Naive thymus-derived CD8-positive, alpha-beta T cell (primary cell): ENCODE results near the gene LRPPRC. TPM values are rescaled to one million over a fixed set of nuclear protein-coding genes. Genes with fewer than 3 reads are reported as not detected.
A peak's percentile ranks its signal among the peaks of the same experiment; 100 is the strongest.

Experiments
- ATAC-seq, 2 donors: fragments of 150-1000 bp; cut with Tn5 transposase in 1 of 2; sonication (Bioruptor Pico), chemical (Tn5 transposase) in 1 of 2; 1 replicate in 1 of 2; 2 replicates in 1 of 2; pipeline ENCODE4 v1.10.0; 2021; ENCODE audit warnings: mild to moderate bottlenecking in 2 of 2, moderate library complexity in 2 of 2
- POLR2A ChIA-PET: fragments of 350-600 bp; sonication (Branson Sonifier 250); formaldehyde crosslinking; loops from one replicate; lab custom pipeline; 2021; ENCODE audit warnings: antibody characterized with exemption; lab: Charles Lee
- DNase-seq, 10 donors: peaks; one replicate each; pipeline versions ENCODE4 v3.0.0 to v3.0.0-alpha.2; 2020 to 2022
- H3K27ac Mint-ChIP-seq, 10 donors: one replicate each; pipeline ENCODE4 v1.8.0; 2020 to 2022; ENCODE audit warnings: mild to moderate bottlenecking in 10 of 10, mixed read lengths in 10 of 10, moderate library complexity in 4 of 10, inconsistent platforms in 1 of 10
- H3K27me3 Mint-ChIP-seq, 5 donors: one replicate each; pipeline ENCODE4 v1.8.0; 2021 to 2022; ENCODE audit warnings: mixed read lengths in 5 of 5
- H3K36me3 Mint-ChIP-seq, 3 donors: one replicate each; pipeline ENCODE4 v1.8.0; 2020 to 2022; ENCODE audit warnings: mixed read lengths in 3 of 3, mild to moderate bottlenecking in 2 of 3, inconsistent platforms in 1 of 3
- H3K4me1 Mint-ChIP-seq, 4 donors: one replicate each; pipeline ENCODE4 v1.8.0; 2021 to 2022; ENCODE audit warnings: mixed read lengths in 4 of 4
- H3K4me3 Mint-ChIP-seq, 10 donors: one replicate each; pipeline ENCODE4 v1.8.0; 2020 to 2022; ENCODE audit warnings: mild to moderate bottlenecking in 10 of 10, mixed read lengths in 10 of 10, moderate library complexity in 6 of 10, inconsistent platforms in 1 of 10
- H3K9me3 Mint-ChIP-seq, 9 donors: one replicate each; pipeline ENCODE4 v1.8.0; 2020 to 2022; ENCODE audit warnings: mixed read lengths in 9 of 9, mild to moderate bottlenecking in 3 of 9, inconsistent platforms in 1 of 9, moderate library complexity in 1 of 9
- polyA plus RNA-seq, 3 donors: library from polyadenylated mRNA; unstranded; fragments of 300-500 nt; fragmentation: Illumina TruSeq; gene quantifications; one replicate each; pipeline ENCODE4 v1.2.3, GENCODE V29; 2021
- total RNA-seq, 8 experiments: library from RNA in 2 of 8; stranded (reverse) in 2 of 8; gene quantifications; one replicate each; pipeline ENCODE4 v1.2.3 and lab custom pipeline; 2021 to 2026

The LRPPRC gene
- total and polyA plus RNA-seq, 5 experiments from 2014 or later, result 42.7 to 85.4 (median 51.6) TPM

GRCh38 chr2:43879261-43879660, 116.5 kb downstream of the LRPPRC start:
- Mint-ChIP-seq H3K4me3 (no peak overlapping the region), H3K4me1 (peaks cover 3 to 8% (median 6%) of the 10 kb centered on the region in 4 donors), H3K9me3 (no peaks in the 10 kb centered on the region), H3K27me3 (peaks cover 10 to 26% (median 20%) of the 10 kb centered on the region in 5 donors), H3K36me3 (no peaks in the 10 kb centered on the region), H3K27ac (no peak overlapping the region)
- POLR2A ChIA-PET, result no interaction called here
- DNase-seq (no peak), ATAC-seq (no peak)

- peaks cover 3 to 8% (median 6%) of the 10 kb centered on the region in 4 donors for H3K4me1 Mint-ChIP-seq
- peaks cover 13 to 38% (median 21%) of the 10 kb centered on the region in 5 donors for H3K27me3 Mint-ChIP-seq
- H3K4me3 Mint-ChIP-seq, result peak overlapping the region in 6 of 10 donors; percentile 5 to 65 (median 47)
- no peaks in the 10 kb centered on the region for H3K9me3 Mint-ChIP-seq
- DNase-seq, result peak; percentile 12 to 71 (median 45)
- POLR2A ChIA-PET, result no interaction called here
- no peaks in the 10 kb centered on the region for H3K36me3 Mint-ChIP-seq
- H3K27ac Mint-ChIP-seq, result no peak overlapping the region
- peak; percentile 73 to 80 for ATAC-seq
Observed at GRCh38 chr2:43877782-43878464, 117.9 kb downstream of the LRPPRC start.

DNA sequence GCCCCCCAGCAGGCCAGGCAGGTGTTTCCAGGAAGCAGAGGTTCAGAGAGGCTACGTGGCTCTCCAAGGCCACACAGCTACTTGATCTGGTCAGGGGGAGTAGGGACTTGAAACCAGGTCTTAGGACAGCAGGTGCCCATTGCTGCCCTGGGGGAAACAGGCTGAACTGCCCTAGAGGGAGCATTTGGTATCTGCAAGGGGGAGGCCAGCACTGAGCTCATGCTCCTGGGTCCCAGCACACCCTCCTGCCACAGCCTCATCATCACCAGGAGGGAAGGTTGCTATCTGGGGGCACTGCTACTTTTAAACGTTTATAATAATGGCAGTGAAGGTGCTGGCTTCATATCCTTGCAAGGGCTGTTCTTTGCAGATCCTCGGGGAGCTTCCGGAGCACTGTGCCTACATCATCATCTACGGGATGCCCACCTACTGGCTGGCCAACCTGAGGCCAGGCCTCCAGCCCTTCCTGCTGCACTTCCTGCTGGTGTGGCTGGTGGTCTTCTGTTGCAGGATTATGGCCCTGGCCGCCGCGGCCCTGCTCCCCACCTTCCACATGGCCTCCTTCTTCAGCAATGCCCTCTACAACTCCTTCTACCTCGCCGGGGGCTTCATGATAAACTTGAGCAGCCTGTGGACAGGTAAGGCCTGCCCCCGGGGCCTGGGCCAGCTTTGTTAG, 120.9 kb downstream of the LRPPRC start:
- H3K27me3 Mint-ChIP-seq, result peaks cover 17 to 67% (median 34%) of the 10 kb centered on the region in 5 donors
- POLR2A ChIA-PET, result no interaction called here
- peaks cover 3 to 8% (median 6%) of the 10 kb centered on the region in 4 donors for H3K4me1 Mint-ChIP-seq
- H3K36me3 Mint-ChIP-seq, result no peaks in the 10 kb centered on the region
- ATAC-seq (no peak), DNase-seq (no peak)
- no peak overlapping the region for H3K27ac Mint-ChIP-seq
- H3K9me3 Mint-ChIP-seq, result no peaks in the 10 kb centered on the region
- no peak overlapping the region for H3K4me3 Mint-ChIP-seq

DNA sequence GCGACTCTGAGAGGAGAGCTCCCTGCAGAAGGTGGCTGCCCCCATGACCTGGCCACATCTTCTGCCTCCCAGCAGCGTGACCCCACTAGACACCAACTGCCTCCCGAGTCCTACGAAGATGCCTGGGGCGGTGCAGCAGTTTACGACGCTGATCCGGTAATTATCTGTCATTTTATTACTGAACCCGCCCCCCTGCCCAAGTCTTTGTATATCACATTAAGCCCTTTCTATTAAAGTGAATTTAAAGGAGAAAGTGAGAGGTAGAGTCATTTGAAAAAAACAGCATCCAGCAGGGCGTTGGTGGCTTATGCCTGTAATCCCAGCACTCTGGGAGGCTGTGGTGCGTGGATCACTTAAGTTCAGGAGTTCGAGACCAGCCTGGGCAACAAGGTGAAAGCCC, 123.6 kb downstream of the LRPPRC start:
- no peaks in the 10 kb centered on the region for H3K9me3 Mint-ChIP-seq
- H3K4me1 Mint-ChIP-seq, result peaks cover 0 to 2% (median 0%) of the 10 kb centered on the region in 4 donors
- H3K4me3 Mint-ChIP-seq, result no peak overlapping the region
- no peak overlapping the region for H3K27ac Mint-ChIP-seq
- POLR2A ChIA-PET, result no interaction called here
- no peaks in the 10 kb centered on the region for H3K36me3 Mint-ChIP-seq
- DNase-seq, result no peak
- peaks cover 15 to 88% (median 45%) of the 10 kb centered on the region in 5 donors for H3K27me3 Mint-ChIP-seq
- no peak for ATAC-seq

DNA sequence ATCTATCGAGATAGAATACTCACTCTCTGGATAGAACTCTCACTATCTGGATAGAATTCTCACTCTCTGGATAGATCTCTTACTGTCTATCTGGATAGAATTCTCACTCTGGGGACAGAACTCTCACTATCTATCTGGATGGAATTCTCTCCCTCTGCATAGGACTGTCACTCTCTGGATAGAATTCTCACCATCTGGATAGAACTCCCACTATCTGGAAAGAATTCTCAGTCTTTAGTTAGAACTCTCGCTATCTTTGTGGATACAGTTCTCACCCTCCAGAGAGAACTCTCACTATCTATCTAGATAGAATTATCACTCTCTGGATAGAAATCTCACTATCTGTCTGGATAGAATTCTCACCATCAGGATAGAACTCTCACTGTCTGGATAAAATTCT, 140.5 kb downstream of the LRPPRC start:
- no peak overlapping the region for H3K4me3 Mint-ChIP-seq
- no peaks in the 10 kb centered on the region for H3K9me3 Mint-ChIP-seq
- H3K4me1 Mint-ChIP-seq, result no peaks in the 10 kb centered on the region
- no peak overlapping the region for H3K27ac Mint-ChIP-seq
- DNase-seq (no peak), ATAC-seq (no peak)
- H3K36me3 Mint-ChIP-seq, result no peaks in the 10 kb centered on the region
- POLR2A ChIA-PET, result no interaction called here
- peaks cover 21 to 75% (median 58%) of the 10 kb centered on the region in 5 donors for H3K27me3 Mint-ChIP-seq

DNA sequence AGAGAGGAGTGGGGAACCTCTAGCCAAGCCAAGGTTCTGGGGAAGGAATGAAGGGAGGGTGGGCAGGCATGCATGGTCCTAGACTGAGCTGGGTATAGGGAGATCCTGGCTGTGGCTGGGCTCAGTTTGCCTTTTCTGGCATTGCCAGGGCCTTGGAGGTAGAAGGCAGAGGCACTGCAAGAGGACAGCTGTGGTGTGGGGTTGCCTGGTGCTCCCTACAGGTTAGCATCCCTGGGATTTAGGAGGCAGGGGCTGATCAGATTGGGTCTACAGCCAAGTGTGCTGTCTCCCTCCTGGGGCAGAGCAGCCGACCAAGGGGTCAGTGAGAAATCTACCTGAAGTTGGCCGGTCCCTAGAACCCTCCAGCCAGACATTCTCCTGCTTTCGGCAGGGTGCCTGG, 141.1 kb downstream of the LRPPRC start:
- POLR2A ChIA-PET, result no interaction called here
- no peak for ATAC-seq
- Mint-ChIP-seq H3K36me3 (no peaks in the 10 kb centered on the region), H3K9me3 (no peaks in the 10 kb centered on the region), H3K4me1 (no peaks in the 10 kb centered on the region), H3K4me3 (no peak overlapping the region), H3K27ac (no peak overlapping the region), H3K27me3 (peaks cover 18 to 69% (median 55%) of the 10 kb centered on the region in 5 donors)
- no peak for DNase-seq

DNA sequence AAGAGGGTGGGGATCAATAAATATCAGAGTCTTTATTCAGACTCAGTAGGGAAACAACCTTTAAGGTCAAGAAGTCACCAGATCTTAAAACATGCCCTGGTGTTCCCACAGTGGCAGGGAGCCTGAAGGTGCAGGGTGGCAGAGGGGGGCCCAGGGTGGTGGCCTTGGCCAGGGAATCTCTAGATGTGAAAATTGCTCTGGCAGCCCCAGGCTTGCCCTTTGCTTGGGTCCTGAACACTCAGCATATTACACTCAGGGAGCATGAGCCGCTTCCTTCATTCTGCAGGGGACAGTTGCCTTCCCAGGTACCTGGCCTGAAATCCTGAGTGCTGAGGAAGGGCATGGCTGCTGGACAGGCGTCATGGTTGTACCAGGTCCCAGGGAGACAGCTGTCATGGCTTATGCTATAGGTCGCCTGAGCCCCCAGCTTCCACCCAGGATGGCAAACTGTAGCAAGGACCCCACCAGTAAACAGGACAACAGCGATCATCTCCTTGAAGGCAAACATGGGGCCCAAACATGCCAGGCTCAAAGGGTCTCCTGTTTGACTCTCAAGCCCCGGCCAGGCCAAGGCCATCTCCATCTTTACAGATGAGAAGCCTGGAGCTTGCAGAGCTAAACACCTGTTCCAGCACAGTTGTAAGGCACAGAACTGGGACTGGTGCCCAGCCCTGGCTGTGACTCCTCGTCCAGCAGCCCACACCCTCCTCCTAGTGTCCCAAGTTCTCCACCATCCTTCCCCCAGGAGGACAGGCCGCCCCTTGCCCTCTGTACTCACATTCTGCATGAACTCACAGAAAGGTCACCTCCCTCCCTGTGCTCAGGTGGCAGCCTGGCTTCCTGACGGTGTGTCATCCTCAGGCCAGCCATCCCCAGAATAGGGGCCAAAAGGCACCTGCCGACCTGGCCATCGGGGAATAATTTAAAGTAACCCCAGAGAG, 142.4 kb downstream of the LRPPRC start:
- no peak for DNase-seq
- peaks cover 0 to 2% (median 0%) of the 10 kb centered on the region in 9 donors for H3K9me3 Mint-ChIP-seq
- POLR2A ChIA-PET, result no interaction called here
- H3K4me1 Mint-ChIP-seq, result no peaks in the 10 kb centered on the region
- peaks cover 18 to 56% (median 50%) of the 10 kb centered on the region in 5 donors for H3K27me3 Mint-ChIP-seq
- no peak overlapping the region for H3K4me3 Mint-ChIP-seq
- no peak for ATAC-seq
- H3K27ac Mint-ChIP-seq, result no peak overlapping the region
- no peaks in the 10 kb centered on the region for H3K36me3 Mint-ChIP-seq

GRCh38 chr2:43852196-43852730, 143.5 kb downstream of the LRPPRC start:
- ATAC-seq, result no peak
- Mint-ChIP-seq H3K36me3 (no peaks in the 10 kb centered on the region), H3K4me3 (no peak overlapping the region), H3K4me1 (no peaks in the 10 kb centered on the region), H3K9me3 (peaks cover 0 to 2% (median 0%) of the 10 kb centered on the region in 9 donors), H3K27me3 (peaks cover 18 to 48% (median 45%) of the 10 kb centered on the region in 5 donors), H3K27ac (no peak overlapping the region)
- no peak for DNase-seq
- POLR2A ChIA-PET, result no interaction called here

DNA sequence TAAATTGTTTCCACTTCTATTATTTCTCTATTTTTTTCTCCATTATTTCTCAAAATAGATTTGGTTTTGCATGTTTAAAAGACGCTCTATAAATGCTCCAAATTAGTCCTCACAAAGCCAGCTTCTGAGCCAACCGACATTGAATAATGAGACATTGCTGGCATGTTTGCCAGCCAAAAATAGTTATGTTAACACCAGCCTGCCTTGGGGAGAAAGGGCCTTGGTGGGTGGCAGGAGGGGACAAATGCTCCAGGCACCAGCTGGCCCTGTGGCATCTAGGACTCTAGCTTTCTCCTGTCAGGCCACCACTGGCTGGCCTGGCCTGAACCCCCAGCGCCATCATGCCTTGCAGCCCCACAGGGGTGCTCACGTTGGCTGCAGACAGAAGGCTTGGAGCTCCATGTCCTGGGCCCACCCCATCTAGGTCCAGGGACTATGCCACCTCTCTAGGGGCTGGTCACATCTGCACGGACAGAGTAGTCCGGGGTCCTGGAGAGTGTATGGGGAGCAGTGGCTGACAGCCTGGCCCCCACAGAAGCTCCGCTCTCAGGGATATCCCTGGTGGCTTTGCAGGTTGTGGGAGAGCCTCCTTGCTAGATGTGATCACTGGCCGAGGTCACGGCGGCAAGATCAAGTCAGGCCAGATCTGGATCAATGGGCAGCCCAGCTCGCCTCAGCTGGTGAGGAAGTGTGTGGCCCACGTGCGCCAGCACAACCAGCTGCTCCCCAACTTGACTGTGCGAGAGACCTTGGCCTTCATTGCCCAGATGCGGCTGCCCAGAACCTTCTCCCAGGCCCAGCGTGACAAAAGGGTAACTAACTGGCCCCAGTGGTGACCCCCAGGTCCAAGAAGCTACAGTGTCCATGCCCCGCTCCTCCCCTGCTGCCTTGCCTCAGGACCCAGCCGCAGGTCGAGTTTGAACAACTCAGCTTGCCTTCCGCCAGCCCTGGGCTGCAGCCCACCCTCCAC, 144.5 kb downstream of the LRPPRC start:
- Mint-ChIP-seq H3K4me3 (no peak overlapping the region), H3K9me3 (peaks cover 0 to 2% (median 0%) of the 10 kb centered on the region in 9 donors), H3K27me3 (peaks cover 11 to 45% (median 35%) of the 10 kb centered on the region in 5 donors), H3K27ac (no peak overlapping the region), H3K4me1 (no peaks in the 10 kb centered on the region), H3K36me3 (no peaks in the 10 kb centered on the region)
- no peak for ATAC-seq
- no peak for DNase-seq
- POLR2A ChIA-PET, result no interaction called here

DNA sequence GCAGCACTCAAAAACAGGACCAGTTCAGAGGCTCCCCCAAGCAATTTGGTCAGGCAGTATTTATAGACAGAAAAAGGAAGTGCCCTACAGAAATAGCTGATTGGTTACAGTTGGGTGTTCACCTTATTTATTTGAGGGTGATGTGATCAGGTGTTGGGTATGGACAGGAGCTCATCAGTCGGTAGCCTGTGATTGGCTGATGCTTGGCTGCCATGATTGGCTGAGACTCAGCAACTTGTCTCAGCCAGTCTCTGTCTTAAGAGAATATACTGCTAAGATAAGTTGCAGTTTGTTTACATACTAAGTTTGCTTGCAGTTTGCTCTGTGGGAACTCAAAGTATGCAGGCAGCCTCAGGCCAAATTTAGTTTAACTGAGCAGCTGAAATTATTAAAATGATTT, 147.6 kb downstream of the LRPPRC start:
- Mint-ChIP-seq H3K36me3 (no peaks in the 10 kb centered on the region), H3K27me3 (peaks cover 4 to 33% (median 8%) of the 10 kb centered on the region in 5 donors), H3K9me3 (peaks cover 0 to 2% (median 0%) of the 10 kb centered on the region in 9 donors), H3K4me1 (no peaks in the 10 kb centered on the region), H3K4me3 (no peak overlapping the region), H3K27ac (no peak overlapping the region)
- no peak for DNase-seq
- POLR2A ChIA-PET, result no interaction called here
- no peak for ATAC-seq

- DNase-seq (no peak), ATAC-seq (no peak)
- POLR2A ChIA-PET, result no interaction called here
- H3K27ac Mint-ChIP-seq, result peak overlapping the region in 1 of 10 donors; percentile 11
- H3K36me3 Mint-ChIP-seq, result no peaks in the 10 kb centered on the region
- peaks cover 0 to 17% (median 5%) of the 10 kb centered on the region in 5 donors for H3K27me3 Mint-ChIP-seq
- H3K9me3 Mint-ChIP-seq, result peaks cover 0 to 2% (median 0%) of the 10 kb centered on the region in 9 donors
- no peak overlapping the region for H3K4me3 Mint-ChIP-seq
- H3K4me1 Mint-ChIP-seq, result no peaks in the 10 kb centered on the region
Observed at GRCh38 chr2:43846140-43846793, 149.5 kb downstream of the LRPPRC start.
